Measurements from ENCODE around the gene GAB2.

The GAB2 gene

DNA sequence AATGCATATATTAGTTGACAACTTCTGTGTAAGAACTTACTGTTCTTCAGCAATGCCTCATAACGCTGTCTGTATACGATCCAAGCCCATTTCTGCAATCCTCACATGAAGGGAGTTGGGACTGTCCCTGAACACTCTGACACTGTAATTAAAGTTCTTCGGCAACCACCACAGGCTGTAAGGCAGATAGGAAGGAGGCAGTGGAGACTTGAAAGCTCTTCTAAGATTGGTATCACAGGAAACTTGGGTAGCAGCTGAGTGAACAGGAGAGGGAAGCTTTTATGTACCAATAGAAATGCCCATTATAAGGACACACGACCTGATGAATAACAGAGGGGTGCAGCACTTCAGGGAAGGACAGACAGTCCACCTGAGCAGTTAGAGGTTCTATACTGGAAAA, 12.0 kb upstream of the GAB2 start:
- in situ Hi-C loops (cut with MboI; ENCODE audit: low pct_unique_long_range_greater_than_20kb, low sequenced_read_pairs): no loop called here
- DNase-seq: no peak

DNA sequence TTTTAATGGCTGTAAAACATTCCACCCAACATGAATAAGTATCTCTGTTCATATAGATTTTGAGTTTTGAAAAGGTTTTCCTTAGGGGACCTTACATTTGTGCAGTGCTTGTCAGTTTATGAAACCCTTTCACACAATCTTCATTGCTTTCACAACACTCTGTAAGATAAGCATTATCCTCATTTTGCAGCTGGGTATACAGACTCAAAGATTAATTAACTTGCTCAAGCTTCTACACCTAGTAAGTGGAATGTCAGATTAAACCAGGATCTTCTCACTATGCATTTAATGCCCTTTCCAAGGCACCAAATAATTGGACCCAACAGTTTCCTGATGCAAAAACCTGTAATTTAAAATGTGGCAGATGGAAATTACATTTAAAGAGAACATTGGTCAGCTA, 11.6 kb upstream of the GAB2 start:
- no peak for DNase-seq
- in situ Hi-C loops (cut with MboI; ENCODE audit: low pct_unique_long_range_greater_than_20kb, low sequenced_read_pairs): no loop called here

DNA sequence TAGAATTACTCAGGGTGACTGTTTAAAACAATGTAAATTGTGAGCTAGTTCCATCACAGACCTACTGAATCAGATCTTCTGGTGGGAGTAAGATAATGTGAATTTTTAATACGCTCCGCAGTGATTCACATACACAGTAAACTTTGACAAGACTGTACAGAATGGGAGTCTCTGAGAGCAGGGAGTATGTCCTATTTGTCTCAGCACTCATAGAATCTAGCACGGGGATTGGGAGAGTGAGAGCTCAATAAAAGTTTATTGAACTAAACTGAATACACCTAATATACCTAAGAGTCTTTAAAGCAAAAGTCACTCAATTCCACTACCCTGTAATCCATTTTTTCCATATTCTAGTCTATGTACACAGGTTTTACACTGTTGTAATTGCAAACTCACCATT, 11.2 kb upstream of the GAB2 start:
- in situ Hi-C loops (cut with MboI; ENCODE audit: low pct_unique_long_range_greater_than_20kb, low sequenced_read_pairs): no loop called here
- no peak for DNase-seq

DNA sequence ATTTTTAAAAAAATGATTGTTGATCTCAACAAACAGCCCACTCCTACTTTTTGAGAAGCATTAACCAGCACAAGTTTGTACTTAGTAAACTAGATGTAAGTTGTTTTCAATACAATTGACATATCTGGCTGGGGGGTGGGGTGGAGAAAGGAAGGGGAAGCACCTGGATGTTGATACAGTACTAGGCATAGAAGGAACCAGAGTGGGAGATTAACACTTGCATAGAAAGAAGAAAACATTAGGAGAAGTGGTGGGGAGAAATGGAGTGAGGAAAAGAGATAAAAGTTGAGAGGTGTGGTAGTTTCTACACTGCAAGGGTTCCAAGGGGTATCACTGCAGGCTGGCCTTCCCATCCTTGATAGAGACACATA, 10.6 kb upstream of the GAB2 start:
- DNase-seq: no peak
- in situ Hi-C loops (cut with MboI; ENCODE audit: low pct_unique_long_range_greater_than_20kb, low sequenced_read_pairs): no loop called here

DNA sequence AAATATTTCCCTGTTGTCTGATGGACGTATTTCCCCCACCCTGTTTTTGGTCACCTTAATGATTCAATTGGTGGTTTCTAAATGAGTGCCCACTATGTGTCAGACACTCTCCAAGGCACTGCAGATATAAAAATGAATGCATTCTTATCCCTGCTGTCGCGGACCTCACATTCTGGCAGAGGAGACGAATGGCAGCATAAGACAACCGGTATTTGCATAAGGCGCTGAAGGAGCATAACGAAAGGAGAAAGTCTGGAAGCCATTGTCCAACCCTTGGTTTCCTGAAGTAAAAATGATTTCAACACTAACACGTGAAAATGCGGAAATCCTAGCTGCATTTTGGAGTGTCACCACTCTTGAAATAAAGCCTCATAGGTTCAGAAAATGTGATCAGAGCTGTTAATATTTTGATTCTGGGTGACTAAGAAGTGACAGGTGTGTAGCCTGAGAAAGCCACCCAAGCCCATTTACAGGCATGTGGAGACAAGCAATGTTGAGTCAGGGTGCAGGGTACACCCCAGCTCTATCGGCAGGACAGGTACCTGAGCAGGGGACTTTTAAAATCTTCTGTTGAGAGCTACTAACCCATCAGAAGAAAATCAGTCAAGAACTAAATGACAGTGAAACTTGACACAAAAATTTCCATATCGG, 10.1 kb upstream of the GAB2 start:
- no peak for DNase-seq
- in situ Hi-C loops (cut with MboI; ENCODE audit: low pct_unique_long_range_greater_than_20kb, low sequenced_read_pairs): no loop called here

DNA sequence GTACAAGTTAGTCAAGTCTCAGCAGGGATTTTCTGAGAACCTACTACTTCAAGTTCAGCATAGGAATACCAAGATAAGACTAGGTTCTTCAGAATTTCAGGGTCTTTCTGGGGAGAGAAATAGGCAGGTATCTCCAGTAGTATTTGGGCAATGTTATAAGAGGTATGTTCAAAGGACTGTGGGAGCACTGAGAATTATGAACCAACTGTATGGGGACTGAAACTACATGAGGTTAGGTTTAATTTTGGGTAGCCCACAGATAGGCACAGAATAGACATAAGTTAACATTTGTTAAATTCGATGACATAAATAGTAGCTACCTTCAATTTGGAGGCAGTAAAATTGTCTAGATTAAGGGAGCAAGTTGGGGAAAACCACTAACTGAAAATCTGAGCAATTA, 9.2 kb upstream of the GAB2 start:
- in situ Hi-C loops (cut with MboI; ENCODE audit: low pct_unique_long_range_greater_than_20kb, low sequenced_read_pairs): no loop called here
- DNase-seq: no peak

DNA sequence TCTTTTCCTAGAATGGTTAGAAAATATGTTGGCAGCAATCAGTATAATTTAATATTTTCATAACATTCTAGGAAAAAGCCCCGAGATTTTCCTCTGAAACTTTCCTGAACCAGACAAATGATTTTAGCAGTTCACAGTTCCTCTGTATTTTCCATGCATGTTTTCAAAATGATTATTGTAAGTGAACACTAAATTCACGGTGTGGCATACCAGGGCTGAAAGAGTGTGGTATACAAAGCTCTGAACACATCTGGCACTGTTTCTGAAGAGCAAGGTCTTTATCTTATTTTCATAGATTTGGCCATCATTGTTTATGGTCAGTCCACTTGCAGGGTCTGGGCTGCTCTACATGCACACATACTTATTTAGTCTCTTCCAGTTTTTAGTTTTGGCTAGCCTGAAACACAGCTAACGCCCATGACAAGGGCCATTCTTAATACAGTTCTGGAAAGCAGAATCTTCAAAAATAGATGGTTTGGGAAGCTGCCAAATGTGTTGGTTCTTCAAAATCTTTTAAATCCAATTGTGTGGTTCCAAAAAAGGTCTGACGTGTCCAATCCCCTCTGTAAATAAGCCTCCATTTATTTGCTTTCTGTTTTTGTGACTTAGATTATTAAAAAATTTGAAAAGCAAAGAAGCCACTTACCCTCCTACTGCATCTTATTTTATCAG, 7.9 kb upstream of the GAB2 start:
- in situ Hi-C loops (cut with MboI; ENCODE audit: low pct_unique_long_range_greater_than_20kb, low sequenced_read_pairs): no loop called here
- DNase-seq: no peak

DNA sequence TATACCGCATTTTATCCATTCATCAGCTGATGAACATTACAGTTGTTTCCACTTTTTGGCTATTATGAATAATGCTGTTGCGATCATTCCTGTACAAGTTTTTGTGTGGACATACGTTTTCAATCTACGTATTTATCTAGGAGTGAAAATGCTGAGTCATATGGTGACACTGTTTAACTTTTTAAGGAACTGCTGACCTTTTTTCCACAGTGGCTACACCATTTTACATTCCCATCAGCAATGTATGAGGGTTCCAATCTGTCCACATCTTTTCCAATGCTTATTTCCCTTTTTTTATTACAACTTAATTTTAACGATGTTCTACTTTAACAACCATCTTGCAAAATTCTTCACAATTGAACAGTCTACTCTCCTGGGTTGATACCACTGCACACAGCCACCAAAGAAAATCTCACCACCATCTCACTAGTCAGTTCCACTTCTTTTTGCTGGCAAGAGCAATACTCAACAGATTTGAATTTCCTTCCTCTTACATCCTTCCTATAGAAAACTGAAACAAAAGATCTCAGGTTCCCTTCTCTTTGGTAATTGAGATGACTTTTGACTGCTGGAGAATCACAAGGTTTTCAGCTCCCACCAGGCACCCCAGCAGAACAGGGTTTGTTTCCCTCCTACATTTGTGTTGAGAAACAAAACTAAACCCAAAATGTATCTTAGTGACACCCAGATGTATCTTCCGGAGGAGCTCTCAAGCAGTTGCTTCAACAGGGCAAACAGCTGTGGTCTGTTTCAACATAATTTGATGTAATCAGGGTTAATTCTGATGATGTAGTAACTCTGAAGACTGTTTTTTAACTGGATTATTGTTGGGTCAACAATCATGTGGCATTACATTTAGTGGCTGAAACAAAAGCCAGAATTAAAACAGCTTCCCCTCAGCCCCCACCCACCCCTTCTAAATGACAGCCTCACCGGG, 7.0 kb upstream of the GAB2 start:
- in situ Hi-C loops (cut with MboI; ENCODE audit: low pct_unique_long_range_greater_than_20kb, low sequenced_read_pairs): no loop called here
- DNase-seq: peak; percentile 56

DNA sequence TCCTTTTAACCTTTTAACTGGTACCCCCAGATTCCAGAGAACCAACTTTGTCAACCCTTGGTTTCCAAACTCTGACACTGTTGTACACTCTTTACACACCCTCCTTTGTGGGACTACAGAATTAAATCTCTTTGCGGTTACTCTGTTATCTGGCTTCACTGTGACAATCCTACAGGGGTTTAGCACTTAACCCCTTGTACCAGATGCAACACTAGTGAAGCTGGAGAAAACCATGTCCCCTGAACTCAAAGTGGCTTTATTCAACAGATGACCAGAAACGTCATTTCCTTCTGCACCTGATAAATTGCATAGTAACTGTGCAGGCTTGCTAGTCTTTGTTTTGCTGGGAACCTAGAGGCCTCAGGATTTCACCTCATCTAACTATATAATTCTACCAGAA, 5.6 kb upstream of the GAB2 start:
- in situ Hi-C loops (cut with MboI; ENCODE audit: low pct_unique_long_range_greater_than_20kb, low sequenced_read_pairs): no loop called here
- DNase-seq: no peak

DNA sequence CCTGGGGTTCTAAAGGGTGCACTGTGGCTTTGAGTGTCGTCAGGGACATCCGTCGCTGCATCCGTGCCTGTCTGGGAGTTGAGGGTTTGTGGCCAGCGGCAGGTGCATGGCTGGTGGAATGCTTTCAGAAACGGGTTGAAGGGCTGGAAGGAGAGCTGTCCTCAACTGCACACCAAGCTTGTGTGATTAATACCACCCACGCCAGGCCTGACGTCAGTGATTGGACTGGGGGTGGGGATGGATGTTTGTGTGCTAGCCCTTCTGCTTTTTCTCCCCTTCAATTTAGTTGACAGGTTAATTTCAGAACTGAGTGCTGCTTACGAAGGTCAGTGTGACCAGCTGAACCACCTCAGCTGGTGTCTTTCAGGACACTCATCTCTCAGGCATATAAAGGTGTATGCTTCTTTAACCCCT, 3.2 kb upstream of the GAB2 start:
- in situ Hi-C loops (cut with MboI; ENCODE audit: low pct_unique_long_range_greater_than_20kb, low sequenced_read_pairs): no loop called here
- DNase-seq: peak; percentile 81

DNA sequence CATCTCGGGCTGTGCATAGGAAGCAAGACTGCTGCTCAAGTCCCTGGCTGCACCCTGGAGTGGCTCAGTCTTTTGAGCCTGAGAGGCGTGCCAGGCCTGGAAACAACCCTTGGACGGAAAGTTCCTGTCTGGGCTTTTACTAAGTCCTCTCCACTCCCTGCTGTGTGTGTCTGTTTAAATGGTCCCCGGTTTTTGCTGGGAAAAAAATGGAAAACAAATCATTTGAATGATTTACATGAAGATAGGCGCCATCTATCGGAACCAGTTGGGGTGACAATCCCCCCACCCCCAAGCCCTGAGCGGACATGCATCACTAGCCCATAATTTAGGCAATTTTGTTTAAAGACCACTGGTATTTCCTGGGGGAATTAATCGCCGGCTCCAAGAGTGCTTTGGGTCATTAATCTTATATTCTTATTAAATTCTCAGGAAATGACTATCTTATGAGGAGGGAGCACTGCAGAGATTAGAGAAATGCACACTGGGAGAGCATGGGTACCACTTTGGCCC, 2.7 kb upstream of the GAB2 start:
- peak; percentile 82 for DNase-seq
- in situ Hi-C loops (cut with MboI; ENCODE audit: low pct_unique_long_range_greater_than_20kb, low sequenced_read_pairs): no loop called here

DNA sequence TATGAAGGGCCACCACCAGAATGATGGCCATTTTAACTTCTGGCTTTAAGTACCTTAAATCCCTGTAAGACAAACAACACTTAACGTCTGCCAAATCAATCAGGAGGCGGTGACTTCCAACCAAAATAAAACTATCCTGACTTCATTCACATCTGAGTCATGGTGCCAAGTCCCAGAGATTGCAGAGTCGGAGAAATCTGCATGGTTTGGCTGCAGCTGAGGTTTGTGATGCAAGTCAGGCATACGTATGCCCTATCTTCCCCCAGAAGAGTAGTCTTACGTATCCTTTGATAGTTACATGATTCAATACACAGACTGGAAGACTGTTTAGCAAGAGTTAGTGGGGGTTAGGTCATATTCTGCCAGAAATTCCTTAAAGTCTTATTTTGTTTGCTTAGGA, 1.7 kb upstream of the GAB2 start:
- DNase-seq: no peak

DNA sequence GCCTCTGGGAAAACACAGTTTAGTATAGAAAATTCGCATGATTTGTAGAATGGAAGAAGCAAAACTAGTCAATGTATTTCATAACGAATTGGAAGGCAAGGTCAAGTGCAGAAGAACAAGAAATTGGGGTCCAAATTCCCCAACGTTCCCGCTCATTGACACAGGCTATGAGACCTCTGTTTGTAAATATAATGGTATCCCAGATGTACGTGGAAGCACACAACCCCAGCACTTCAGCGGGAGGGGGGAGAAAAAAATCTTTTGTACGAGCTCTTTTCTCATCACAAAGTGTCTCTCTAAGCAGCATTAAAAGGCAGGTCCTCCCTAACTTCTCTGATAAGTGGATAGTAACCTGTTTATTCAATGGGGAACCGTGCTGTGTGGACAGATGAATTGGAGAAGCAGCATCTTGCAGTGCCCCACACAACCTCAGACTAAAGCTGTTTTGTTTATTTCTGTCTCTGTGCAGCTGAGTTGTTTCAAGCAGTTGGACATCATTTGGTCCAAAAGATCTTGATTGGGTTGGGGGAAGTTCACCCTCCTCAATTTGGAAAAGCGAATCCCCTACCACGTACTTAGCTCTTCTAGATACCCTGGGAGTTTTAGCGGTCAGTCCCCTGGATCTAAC, 1.1 kb upstream of the GAB2 start:
- in situ Hi-C loops (cut with MboI; ENCODE audit: low pct_unique_long_range_greater_than_20kb, low sequenced_read_pairs): no loop called here
- DNase-seq: no peak

More for the DNA sequence above, 1.7 kb upstream of the GAB2 start:
- in situ Hi-C loops (cut with MboI; ENCODE audit: low pct_unique_long_range_greater_than_20kb, low sequenced_read_pairs): no loop called here

DNA sequence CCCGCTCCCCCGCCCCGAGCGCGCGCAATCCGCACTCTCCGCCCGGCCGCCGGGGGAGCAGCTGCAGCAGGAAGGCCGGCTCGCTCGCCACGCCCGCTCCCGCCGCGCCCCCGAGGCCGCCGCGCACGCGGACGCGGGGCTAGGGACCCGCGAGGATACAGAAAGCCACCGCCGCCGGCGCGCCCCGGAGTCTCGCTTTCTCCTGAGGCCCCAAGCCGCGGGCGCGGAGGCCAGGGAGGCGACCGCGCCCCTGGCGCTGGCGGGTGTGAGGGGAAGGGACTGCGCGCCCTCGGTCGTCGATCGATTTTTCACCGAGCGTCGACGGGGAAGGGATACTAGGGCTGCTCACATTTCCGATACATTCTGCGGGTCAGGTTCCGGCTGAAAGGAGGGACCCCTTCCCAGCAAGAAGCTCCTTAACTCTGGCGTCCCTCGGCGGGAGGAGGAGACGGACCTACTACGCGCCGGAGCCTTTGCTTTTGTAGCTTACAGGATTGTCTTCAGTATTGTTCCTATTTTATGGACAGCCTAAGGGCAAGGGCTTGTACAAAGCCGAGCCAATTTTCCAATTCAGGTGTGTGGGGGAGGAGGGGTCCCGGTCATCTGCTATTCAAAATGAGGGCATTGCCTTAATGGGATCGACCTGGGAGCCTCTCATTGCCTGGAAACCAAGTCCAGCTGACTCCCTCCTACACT, 416 bp upstream of the GAB2 start:
- peak; percentile 86 for DNase-seq
- in situ Hi-C loops (cut with MboI; ENCODE audit: low pct_unique_long_range_greater_than_20kb, low sequenced_read_pairs): no loop called here

DNA sequence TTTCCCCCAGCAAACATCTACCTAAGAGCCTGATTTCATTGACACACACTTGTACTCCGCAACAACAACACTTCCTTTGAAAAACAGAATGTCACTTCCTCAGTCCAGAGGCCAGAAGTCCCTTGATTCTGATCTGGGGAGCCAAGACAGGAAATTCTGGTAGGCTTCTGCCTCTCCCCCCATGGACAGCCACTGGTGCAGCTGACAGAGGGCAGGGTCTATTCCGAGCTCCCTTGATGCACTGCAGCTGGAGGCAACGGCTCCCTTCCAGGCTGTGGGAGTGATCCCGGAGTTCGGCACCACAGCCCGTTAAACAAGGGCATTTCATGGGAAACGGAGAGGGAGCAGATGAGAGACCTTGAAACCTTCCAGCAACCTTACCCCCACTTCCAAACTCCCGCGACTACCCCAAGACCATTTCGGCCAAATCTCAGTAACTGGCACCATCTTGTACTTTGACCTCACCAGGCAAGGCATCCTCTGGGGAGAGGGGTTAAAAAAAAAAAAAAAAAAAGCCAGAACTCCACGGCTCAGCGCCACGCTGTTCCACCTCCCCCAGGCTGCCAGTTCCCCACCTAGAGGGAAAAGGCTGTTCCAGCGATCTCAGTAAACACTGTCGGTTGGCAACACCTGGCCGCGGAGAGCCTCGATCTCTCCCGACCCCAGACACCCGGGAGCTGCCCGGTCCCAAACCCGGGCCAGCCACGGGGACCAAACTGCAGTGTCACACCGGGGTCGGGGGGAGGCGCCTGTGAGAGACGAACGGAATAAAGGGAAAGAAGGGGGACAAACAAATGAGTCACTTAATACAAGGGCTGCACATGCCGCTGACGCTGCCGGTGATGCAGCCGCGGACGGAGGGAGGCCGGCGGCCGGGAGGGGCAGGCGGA, 1.1 kb downstream of the GAB2 start:
- peak; percentile 92 for DNase-seq
- in situ Hi-C loops (cut with MboI; ENCODE audit: low pct_unique_long_range_greater_than_20kb, low sequenced_read_pairs): no loop called here

DNA sequence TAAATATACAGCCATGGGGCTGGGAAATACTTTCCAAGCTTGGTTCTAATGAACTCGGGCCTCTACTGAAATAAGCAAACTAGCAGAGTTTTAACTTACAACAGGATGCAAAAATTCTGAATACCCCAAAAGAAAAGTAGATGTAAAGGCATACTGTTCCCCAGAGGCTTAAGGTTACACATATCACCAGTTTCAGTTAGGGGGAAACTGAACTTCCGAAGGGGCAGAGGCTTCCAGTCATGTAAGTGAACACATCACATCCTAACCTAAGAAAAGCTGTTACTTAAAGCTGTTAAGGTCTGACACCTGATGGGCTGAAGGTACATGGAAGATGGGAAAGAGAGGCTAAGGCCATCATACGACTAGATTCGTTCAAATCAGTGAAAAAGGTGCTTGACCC, 2.3 kb downstream of the GAB2 start:
- in situ Hi-C loops (cut with MboI; ENCODE audit: low pct_unique_long_range_greater_than_20kb, low sequenced_read_pairs): no loop called here
- DNase-seq: no peak

DNA sequence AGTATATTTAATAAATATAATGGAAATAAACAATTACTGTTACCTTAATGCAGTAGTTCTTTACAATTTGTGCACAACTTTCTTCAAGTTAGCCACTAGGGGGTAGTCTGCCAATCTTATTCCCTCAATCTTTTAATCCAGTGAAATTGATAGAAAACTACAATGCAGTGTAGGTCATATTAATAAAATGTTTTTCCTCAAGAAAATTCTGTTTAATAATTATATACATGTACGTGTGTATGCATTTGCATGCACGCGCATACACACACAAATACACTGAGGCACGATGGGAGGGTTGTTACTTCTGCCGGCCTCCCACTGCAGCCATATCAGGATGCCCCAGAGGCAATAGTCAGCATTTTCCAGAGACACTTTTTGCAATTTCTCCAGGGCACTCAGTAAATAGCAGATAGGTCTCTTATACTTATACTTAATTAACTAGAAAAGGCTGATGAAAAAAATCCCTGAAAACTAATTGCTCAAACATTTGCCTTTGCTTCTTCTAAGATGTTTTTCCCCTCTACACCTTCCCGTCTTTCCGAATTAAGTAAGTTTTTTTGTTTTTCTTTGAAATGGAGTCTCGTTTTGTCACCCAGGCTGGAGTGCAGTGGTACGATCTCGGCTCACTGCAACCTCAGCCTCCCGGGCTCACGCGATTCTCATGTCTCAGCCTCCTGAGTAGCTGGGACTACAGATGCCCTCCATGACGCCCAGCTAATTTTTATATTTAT, 3.1 kb downstream of the GAB2 start:
- no peak for DNase-seq
- in situ Hi-C loops (cut with MboI; ENCODE audit: low pct_unique_long_range_greater_than_20kb, low sequenced_read_pairs): no loop called here

DNA sequence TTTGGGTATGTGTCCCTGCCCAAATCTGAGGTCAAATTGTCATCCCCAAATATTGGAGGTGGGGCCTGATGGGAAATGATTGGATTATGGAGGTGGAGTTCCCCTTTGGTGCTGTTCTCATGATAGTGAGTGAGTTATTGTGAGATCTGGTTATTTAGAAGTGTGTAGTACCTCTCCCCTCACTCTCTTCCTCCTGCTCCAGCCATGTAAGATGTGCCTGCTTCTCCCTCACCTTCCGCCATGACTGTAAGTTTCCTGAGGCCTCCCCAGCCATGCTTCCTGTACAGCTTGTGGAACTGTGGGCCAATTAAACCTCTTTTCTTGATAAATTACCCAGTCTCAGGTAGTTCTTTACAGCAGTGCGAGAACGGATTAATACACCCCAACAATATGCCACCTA, 9.0 kb downstream of the GAB2 start:
- in situ Hi-C loops (cut with MboI; ENCODE audit: low pct_unique_long_range_greater_than_20kb, low sequenced_read_pairs): no loop called here
- DNase-seq: no peak

Measured in KBM-7 (cell line).